GM13976 (cell line): ENCODE results near the gene TNS3.

Source experiments
- DNase-seq: peaks from one replicate; pipeline ENCODE4 v3.0.0; 2012; ENCODE audit warnings: low spot score
- in situ Hi-C: fragments of 300-500 bp; cut with MboI; formaldehyde crosslinking; loops from one replicate; pipeline ENCODE4 v1.12.0; 2022; ENCODE audit warnings: low sequenced_read_pairs, mixed read lengths, inconsistent platforms; ENCODE audit not compliant: unreplicated experiment
- TF ChIP-seq, protein P1 (sequence below): IDR thresholded peaks from 2 replicates; pipeline ENCODE4 v1.5.1; 2012; ENCODE audit warnings: borderline replicate concordance, mild to moderate bottlenecking; ENCODE audit not compliant: insufficient read depth; ENCODE audit errors: extremely low read depth, missing control alignments, control extremely low read depth

Gene TNS3

DNA sequence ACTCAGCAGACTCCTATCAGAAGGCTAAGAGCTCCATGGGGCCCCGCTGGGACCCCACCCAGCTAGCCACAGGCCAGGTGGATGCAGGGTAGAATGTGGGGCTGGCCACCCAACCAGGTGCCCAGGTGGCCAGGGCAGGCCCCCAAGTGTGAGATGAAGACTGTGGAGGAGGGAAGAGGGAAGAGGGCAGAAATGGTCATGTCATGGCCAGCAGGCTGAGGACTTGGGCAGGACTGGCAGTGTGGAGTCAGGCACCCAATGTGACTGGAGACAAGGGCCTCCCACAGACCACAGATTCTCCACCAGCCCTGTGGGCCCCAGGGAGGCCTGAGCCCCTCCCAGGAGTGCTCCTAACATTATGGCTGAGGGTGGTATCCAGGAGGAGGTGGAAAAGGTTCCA lies 141.6 kb downstream of the TNS3 start:
- no peak for DNase-seq
- TF ChIP-seq, protein P1, sequence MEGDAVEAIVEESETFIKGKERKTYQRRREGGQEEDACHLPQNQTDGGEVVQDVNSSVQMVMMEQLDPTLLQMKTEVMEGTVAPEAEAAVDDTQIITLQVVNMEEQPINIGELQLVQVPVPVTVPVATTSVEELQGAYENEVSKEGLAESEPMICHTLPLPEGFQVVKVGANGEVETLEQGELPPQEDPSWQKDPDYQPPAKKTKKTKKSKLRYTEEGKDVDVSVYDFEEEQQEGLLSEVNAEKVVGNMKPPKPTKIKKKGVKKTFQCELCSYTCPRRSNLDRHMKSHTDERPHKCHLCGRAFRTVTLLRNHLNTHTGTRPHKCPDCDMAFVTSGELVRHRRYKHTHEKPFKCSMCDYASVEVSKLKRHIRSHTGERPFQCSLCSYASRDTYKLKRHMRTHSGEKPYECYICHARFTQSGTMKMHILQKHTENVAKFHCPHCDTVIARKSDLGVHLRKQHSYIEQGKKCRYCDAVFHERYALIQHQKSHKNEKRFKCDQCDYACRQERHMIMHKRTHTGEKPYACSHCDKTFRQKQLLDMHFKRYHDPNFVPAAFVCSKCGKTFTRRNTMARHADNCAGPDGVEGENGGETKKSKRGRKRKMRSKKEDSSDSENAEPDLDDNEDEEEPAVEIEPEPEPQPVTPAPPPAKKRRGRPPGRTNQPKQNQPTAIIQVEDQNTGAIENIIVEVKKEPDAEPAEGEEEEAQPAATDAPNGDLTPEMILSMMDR, result no peak
- in situ Hi-C loops, result loop anchor here (25.0 kb wide), 1 partner anchor 372 kb away; no protein-coding TSS in a partner anchor

DNA sequence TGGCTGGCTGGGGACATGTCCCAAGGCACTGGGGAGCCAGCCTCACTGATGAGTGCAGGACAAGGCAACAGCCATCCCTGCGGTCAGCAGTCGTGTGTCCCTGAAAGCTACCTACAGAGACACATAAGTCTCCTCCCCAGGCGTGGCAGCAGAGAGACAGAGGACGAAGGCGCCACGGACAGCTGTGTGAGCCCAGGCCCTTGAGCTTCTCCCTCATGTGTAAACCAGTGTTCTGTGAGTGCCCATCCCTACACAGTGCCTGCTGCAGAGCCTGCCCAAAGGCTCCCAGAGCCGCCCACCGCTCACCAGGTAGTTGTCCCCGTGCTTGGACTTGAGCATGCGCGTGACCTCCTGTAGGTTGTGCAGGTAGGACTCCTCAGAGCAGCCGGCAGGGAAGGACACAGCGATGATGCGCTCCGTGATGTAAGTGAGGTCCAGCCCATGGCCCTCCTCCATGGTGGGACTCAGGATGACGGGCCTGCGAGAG lies 142.7 kb downstream of the TNS3 start:
- DNase-seq, result no peak
- TF ChIP-seq, protein P1, result no peak
- in situ Hi-C loops, result loop anchor here (25.0 kb wide), 1 partner anchor 373 kb away; no protein-coding TSS in a partner anchor

DNA sequence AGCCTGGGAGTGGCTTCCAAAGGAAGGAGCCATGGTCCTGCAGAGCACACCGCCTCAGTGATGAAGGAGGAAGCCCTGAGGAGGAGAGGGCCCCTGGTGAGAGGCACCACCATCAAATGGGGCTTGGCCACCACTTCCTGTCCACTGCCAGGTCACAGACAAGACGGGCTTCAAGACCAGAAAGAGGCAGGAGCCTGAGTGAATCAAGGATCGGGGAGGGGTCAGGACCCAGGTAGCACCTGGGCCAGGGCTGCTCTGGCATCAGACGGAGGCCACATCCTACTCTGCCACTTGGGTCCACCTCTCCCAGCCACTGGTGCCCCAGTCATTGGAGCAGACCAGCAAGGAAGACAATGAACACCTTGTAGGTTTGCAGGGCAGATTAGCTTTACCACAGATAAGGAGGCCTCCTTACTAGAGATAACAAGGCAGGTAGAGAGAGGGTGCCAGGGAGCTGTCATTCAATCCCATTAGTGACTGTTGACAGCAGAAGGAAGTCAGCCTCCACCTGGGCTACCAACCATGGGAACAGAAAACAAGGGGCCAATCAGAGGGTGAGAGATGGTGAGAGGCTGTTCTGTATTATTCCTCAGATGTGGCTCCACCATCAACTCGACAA lies 143.4 kb downstream of the TNS3 start:
- TF ChIP-seq, protein P1, result no peak

DNA sequence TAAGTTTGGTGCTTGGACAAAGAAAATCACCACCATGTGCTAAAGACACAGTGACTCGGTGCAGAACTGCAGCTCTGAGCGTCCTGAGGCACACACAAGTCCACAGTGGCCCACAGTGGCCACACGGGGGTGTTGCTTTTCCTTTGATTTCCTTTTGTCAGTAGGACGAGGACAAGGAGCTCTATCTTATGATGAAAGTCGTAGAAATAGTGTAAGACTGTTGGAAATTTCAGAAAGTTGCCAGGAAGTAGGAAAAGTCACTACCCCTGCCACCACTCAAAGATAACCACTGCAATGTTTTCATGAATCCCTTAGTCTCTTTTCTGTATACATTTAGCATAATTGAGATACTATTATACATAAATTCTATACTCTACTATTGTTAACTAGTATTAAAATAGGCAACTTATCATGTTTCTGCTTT lies 146.0 kb downstream of the TNS3 start:
- TF ChIP-seq, protein P1, result no peak
- in situ Hi-C loops, result loop anchor here (25.0 kb wide), 1 partner anchor 376 kb away; no protein-coding TSS in a partner anchor
- no peak for DNase-seq

More for the DNA sequence above, 143.4 kb downstream of the TNS3 start:
- in situ Hi-C loops, result loop anchor here (25.0 kb wide), 1 partner anchor 374 kb away; no protein-coding TSS in a partner anchor
- no peak for DNase-seq

DNA sequence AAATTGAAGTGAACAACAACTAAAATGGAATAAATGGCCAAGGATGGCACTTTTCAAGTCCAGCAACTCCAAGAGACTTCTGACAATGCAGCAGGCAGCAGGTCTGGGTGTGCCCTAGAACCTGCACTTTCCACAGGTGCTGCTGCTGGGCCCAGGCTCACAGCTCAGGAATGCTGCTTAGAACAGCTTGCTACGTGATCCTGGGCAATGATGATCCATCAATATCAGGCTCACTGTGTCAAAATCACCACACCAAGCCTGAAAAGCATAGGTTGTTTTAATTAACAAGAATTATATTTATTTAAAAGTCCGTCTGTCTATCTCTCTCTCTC lies 148.4 kb downstream of the TNS3 start:
- TF ChIP-seq, protein P1, result no peak
- in situ Hi-C loops, result loop anchor here (25.0 kb wide), 1 partner anchor 379 kb away; no protein-coding TSS in a partner anchor
- no peak for DNase-seq

DNA sequence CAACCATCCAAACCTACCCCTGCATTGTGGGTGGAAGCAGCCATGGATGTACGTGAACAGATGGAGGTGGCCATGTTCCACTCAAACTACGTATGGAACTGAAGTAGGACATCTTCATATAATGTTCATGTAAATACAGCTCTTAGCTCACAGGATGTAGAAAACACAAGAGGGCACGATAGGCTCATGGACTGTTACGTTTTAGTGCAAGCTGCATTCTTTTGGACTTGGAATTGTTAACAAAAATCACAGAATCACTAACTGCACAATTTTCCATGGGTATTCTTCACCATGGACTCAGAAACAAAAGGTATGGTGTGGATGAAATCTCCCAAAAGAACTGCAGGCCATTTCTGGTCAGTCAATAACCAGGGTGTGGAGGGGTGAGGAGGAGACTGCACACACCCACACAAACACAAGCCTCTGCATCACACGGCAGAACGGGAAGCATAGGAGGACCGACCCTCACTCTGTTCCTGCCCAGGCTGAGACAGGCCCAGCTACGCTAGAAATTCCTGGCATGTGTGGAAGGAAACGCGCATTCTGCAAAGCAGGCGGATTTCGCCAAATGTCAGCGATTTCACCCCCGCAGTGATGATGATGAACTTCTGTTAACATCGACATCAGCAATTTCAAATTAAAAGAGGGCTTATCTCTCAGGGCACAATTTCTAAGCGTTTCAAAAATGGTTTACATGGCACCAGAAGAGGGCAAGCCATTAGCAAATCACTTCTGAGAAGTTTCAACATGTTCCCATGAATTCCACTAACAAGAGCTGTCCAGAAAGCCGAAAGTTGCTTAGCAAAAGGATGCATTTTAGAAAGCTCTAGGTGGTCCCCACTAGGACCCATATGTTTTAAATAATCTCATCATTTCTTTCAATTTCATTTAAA lies 149.0 kb downstream of the TNS3 start:
- TF ChIP-seq, protein P1, result no peak
- in situ Hi-C loops, result loop anchor here (25.0 kb wide), 1 partner anchor 379 kb away; no protein-coding TSS in a partner anchor
- no peak for DNase-seq
